ENCODE data around the gene KLK5. TPM values are rescaled to one million over a fixed set of nuclear protein-coding genes. Genes with fewer than 3 reads are reported as not detected.
A peak's percentile ranks its signal among the peaks of the same experiment; 100 is the strongest.
"Not testable (repeated sequence)": the region's sequence is repeated elsewhere in the genome, so short reads cannot be mapped to it uniquely, and the experiment has no call there.

The KLK5 gene, protein sequence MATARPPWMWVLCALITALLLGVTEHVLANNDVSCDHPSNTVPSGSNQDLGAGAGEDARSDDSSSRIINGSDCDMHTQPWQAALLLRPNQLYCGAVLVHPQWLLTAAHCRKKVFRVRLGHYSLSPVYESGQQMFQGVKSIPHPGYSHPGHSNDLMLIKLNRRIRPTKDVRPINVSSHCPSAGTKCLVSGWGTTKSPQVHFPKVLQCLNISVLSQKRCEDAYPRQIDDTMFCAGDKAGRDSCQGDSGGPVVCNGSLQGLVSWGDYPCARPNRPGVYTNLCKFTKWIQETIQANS
- total RNA-seq (under 1 TPM; 0.44 to 0.79 TPM), polyA plus RNA-seq (ENCODE audit: insufficient read length in 2 of 2) (1 to 10 TPM in 1 of 2 donors, under 1 TPM in 1; 0.93 to 2.5 TPM)
- long read RNA-seq, donor 1: 0 reads
- long read RNA-seq, donor 2: 0 reads
- long read RNA-seq, donor 3: 0 reads
- long read RNA-seq, donor 4: 0 reads

GRCh38 chr19:50952910-50953309 lies at the start of gene KLK5:
TSS of gene KLK5 (minus strand) at chr19:50953038. CDS start at chr19:50952657, 381 bp downstream.
- WGBS (ENCODE audit: insufficient coverage): 4% methylated on average over 6 of the region's 7 CpGs
- H3K27me3 ChIP-seq (ENCODE audit: control insufficient read depth, insufficient read depth, low read length): peaks cover 5% of the 10 kb centered on the region

DNA sequence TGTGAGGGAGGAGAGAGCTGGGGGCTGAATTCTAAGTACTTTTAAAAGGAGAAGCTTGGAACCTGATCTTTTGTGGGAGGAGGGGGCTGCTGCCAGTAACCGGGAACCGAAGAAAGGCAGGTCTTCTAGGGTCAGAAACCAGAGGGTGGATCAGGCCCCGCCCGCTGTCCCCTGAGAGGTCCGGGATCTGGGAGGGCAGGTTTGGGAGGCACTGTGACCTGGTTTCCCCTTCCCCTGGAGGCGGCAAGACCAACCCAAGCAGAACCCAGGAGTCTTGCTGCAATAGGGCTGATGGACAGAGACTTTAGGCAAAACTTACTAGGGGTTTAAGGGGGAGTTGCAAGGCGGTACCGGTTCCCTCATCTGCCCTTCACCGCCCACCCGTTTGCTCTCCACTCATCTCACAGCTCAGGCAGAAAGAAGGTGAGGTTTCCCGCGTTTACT lies 49.3 kb upstream of the KLK5 start:
- 38% methylated on average over 8 of the region's 12 CpGs for whole genome bisulfite sequencing (ENCODE audit: insufficient coverage)
- Histone ChIP-seq H3K36me3 (ENCODE audit: control insufficient read depth, insufficient read depth, low read length) (no peaks in the 10 kb centered on the region), H3K4me1 (ENCODE audit: control insufficient read depth, insufficient read depth, low read length) (peaks cover 3% of the 10 kb centered on the region), H3K27me3 (ENCODE audit: control insufficient read depth, insufficient read depth, low read length) (peaks cover 29% of the 10 kb centered on the region), H3K27ac (ENCODE audit: low read depth, low read length) (no peak overlapping the region), H3K9me3 (ENCODE audit: control insufficient read depth, insufficient read depth, low read length) (no peaks in the 10 kb centered on the region), H3K4me3 (ENCODE audit: low read depth, low read length) (no peak overlapping the region)
- DNase-seq (ENCODE audit: low read depth in 4 of 6, low spot score in 6 of 6): no peak

More at GRCh38 chr19:50952910-50953309, at the start of gene KLK5:
- Histone ChIP-seq H3K9me3 (ENCODE audit: control insufficient read depth, insufficient read depth, low read length) (no peaks in the 10 kb centered on the region), H3K4me1 (ENCODE audit: control insufficient read depth, insufficient read depth, low read length) (no peaks in the 10 kb centered on the region), H3K4me3 (ENCODE audit: low read depth, low read length) (no peak within 1 kb of the TSS), H3K36me3 (ENCODE audit: control insufficient read depth, insufficient read depth, low read length) (no peaks in the 10 kb centered on the region), H3K27ac (ENCODE audit: low read depth, low read length) (no peak within 1 kb of the TSS)
- DNase-seq (ENCODE audit: low read depth in 4 of 6, low spot score in 6 of 6): no peak

GRCh38 chr19:51001515-51001914 lies 48.7 kb upstream of the KLK5 start, which contains the start of gene KLK8:
TSS of gene KLK8 (minus strand) at chr19:51001604. CDS start at chr19:51001167, 437 bp downstream.
- no peak for DNase-seq (ENCODE audit: low read depth in 4 of 6, low spot score in 6 of 6)
- Histone ChIP-seq H3K27ac (ENCODE audit: low read depth, low read length) (no peak within 1 kb of the TSS), H3K4me1 (ENCODE audit: control insufficient read depth, insufficient read depth, low read length) (peaks cover 3% of the 10 kb centered on the region), H3K9me3 (ENCODE audit: control insufficient read depth, insufficient read depth, low read length) (no peaks in the 10 kb centered on the region), H3K27me3 (ENCODE audit: control insufficient read depth, insufficient read depth, low read length) (peaks cover 24% of the 10 kb centered on the region), H3K4me3 (ENCODE audit: low read depth, low read length) (no peak within 1 kb of the TSS), H3K36me3 (ENCODE audit: control insufficient read depth, insufficient read depth, low read length) (no peaks in the 10 kb centered on the region)
- 18% methylated on average over 3 of the region's 7 CpGs for WGBS (ENCODE audit: insufficient coverage)

GRCh38 chr19:51000981-51001380 lies 48.1 kb upstream of the KLK5 start:
- Histone ChIP-seq H3K27me3 (ENCODE audit: control insufficient read depth, insufficient read depth, low read length) (peaks cover 23% of the 10 kb centered on the region), H3K36me3 (ENCODE audit: control insufficient read depth, insufficient read depth, low read length) (no peaks in the 10 kb centered on the region), H3K4me3 (ENCODE audit: low read depth, low read length) (no peak overlapping the region), H3K9me3 (ENCODE audit: control insufficient read depth, insufficient read depth, low read length) (no peaks in the 10 kb centered on the region), H3K4me1 (ENCODE audit: control insufficient read depth, insufficient read depth, low read length) (peaks cover 3% of the 10 kb centered on the region), H3K27ac (ENCODE audit: low read depth, low read length) (no peak overlapping the region)
- 34% methylated on average over 13 of the region's 16 CpGs for WGBS (ENCODE audit: insufficient coverage)
- no peak for DNase-seq (ENCODE audit: low read depth in 4 of 6, low spot score in 6 of 6)

DNA sequence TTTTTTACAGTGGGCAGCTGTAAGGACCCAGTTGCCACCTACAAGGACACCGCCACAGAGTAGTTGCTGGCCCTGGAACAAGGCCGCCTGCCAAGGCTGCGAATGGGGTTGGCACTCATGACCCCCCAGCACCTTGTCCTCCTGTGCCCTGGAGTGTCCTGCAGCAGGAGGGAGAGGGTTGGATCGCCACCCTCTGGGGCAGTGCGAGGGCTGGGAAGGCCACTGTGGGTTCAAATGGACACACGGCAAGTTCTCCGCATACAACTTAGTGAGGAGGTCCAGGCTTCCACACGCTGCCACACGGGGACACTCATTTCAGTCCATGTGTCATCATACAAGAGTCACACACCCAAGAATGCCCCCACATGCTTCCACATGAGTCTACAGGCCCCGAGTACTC lies 47.6 kb upstream of the KLK5 start:
- Histone ChIP-seq H3K4me3 (ENCODE audit: low read depth, low read length) (no peak overlapping the region), H3K27ac (ENCODE audit: low read depth, low read length) (no peak overlapping the region), H3K4me1 (ENCODE audit: control insufficient read depth, insufficient read depth, low read length) (peaks cover 3% of the 10 kb centered on the region), H3K27me3 (ENCODE audit: control insufficient read depth, insufficient read depth, low read length) (peaks cover 23% of the 10 kb centered on the region), H3K9me3 (ENCODE audit: control insufficient read depth, insufficient read depth, low read length) (no peaks in the 10 kb centered on the region), H3K36me3 (ENCODE audit: control insufficient read depth, insufficient read depth, low read length) (no peaks in the 10 kb centered on the region)
- no peak for DNase-seq (ENCODE audit: low read depth in 4 of 6, low spot score in 6 of 6)
- WGBS (ENCODE audit: insufficient coverage): 90% methylated on average over 10 of the region's 10 CpGs

GRCh38 chr19:50998686-50999085 lies 45.8 kb upstream of the KLK5 start:
- 94% methylated on average over 4 of the region's 4 CpGs for WGBS (ENCODE audit: insufficient coverage)
- H3K36me3 ChIP-seq (ENCODE audit: control insufficient read depth, insufficient read depth, low read length): no peaks in the 10 kb centered on the region
- H3K27me3 ChIP-seq (ENCODE audit: control insufficient read depth, insufficient read depth, low read length): peaks cover 23% of the 10 kb centered on the region
- H3K4me1 ChIP-seq (ENCODE audit: control insufficient read depth, insufficient read depth, low read length): peaks cover 3% of the 10 kb centered on the region
- no peaks in the 10 kb centered on the region for H3K9me3 ChIP-seq (ENCODE audit: control insufficient read depth, insufficient read depth, low read length)
- no peak for DNase-seq (ENCODE audit: low read depth in 4 of 6, low spot score in 6 of 6)
- no peak overlapping the region for H3K27ac ChIP-seq (ENCODE audit: low read depth, low read length)
- H3K4me3 ChIP-seq (ENCODE audit: low read depth, low read length): no peak overlapping the region

DNA sequence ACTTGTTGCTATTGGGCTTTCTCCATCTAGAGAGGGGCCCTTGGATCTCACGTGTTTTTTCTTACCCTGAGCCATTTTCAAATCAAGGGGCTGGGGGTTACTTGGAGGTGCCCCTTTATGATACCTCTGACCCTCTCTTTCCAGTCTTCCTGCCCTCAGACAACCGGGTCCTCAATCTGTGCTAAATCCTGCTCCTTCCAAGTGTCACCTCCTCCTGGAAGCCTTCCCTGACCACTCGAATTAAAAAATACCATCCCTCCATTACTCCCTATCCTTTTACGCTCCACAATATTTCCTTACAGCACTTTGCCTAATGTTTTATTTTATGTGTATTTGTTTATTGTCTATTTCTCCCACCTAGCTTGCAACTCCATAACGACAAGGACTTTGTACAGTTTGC lies 45.2 kb upstream of the KLK5 start:
- WGBS (ENCODE audit: insufficient coverage): 58% methylated on average over 2 of the region's 5 CpGs
- H3K27me3 ChIP-seq (ENCODE audit: control insufficient read depth, insufficient read depth, low read length): peaks cover 23% of the 10 kb centered on the region
- no peak overlapping the region for H3K4me3 ChIP-seq (ENCODE audit: low read depth, low read length)
- H3K9me3 ChIP-seq (ENCODE audit: control insufficient read depth, insufficient read depth, low read length): no peaks in the 10 kb centered on the region
- no peaks in the 10 kb centered on the region for H3K36me3 ChIP-seq (ENCODE audit: control insufficient read depth, insufficient read depth, low read length)
- no peak for DNase-seq (ENCODE audit: low read depth in 4 of 6, low spot score in 6 of 6)
- H3K4me1 ChIP-seq (ENCODE audit: control insufficient read depth, insufficient read depth, low read length): peaks cover 3% of the 10 kb centered on the region
- H3K27ac ChIP-seq (ENCODE audit: low read depth, low read length): no peak overlapping the region

DNA sequence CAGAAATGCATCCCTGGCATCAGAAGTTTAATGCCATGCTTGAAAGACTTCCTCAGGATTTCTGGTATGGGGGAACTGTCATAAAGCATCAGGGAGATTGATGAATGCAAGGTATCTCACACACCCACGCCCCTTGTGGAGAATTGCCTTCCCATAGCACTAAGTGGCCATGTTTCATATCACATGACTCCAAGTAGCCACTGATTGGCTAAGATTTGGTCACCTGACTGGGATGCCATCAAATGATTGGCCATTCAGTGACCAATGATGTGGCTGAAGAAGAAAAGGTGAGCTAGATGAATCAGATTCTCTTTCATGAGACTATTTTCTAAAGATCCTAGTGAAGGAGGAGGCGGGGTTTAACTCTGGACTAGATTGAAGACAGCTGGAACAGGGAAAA lies 41.3 kb upstream of the KLK5 start:
- H3K27me3 ChIP-seq (ENCODE audit: control insufficient read depth, insufficient read depth, low read length): no peaks in the 10 kb centered on the region
- DNase-seq (ENCODE audit: low read depth in 4 of 6, low spot score in 6 of 6): peak in 1 of 6 donors; percentile 20
- no peak overlapping the region for H3K27ac ChIP-seq (ENCODE audit: low read depth, low read length)
- no peaks in the 10 kb centered on the region for H3K36me3 ChIP-seq (ENCODE audit: control insufficient read depth, insufficient read depth, low read length)
- no peaks in the 10 kb centered on the region for H3K4me1 ChIP-seq (ENCODE audit: control insufficient read depth, insufficient read depth, low read length)
- WGBS (ENCODE audit: insufficient coverage): no CpG with 5 or more reads among the region's 2 CpGs
- no peak overlapping the region for H3K4me3 ChIP-seq (ENCODE audit: low read depth, low read length)
- no peaks in the 10 kb centered on the region for H3K9me3 ChIP-seq (ENCODE audit: control insufficient read depth, insufficient read depth, low read length)

- Histone ChIP-seq H3K4me3 (ENCODE audit: low read depth, low read length) (no peak overlapping the region), H3K27ac (ENCODE audit: low read depth, low read length) (no peak overlapping the region), H3K9me3 (ENCODE audit: control insufficient read depth, insufficient read depth, low read length) (no peaks in the 10 kb centered on the region), H3K4me1 (ENCODE audit: control insufficient read depth, insufficient read depth, low read length) (no peaks in the 10 kb centered on the region), H3K36me3 (ENCODE audit: control insufficient read depth, insufficient read depth, low read length) (no peaks in the 10 kb centered on the region), H3K27me3 (ENCODE audit: control insufficient read depth, insufficient read depth, low read length) (no peaks in the 10 kb centered on the region)
- 63% methylated on average over 2 of the region's 2 CpGs for WGBS (ENCODE audit: insufficient coverage)
- DNase-seq (ENCODE audit: low read depth in 4 of 6, low spot score in 6 of 6): no peak
Measured at GRCh38 chr19:50992666-50993035, 39.8 kb upstream of the KLK5 start.

DNA sequence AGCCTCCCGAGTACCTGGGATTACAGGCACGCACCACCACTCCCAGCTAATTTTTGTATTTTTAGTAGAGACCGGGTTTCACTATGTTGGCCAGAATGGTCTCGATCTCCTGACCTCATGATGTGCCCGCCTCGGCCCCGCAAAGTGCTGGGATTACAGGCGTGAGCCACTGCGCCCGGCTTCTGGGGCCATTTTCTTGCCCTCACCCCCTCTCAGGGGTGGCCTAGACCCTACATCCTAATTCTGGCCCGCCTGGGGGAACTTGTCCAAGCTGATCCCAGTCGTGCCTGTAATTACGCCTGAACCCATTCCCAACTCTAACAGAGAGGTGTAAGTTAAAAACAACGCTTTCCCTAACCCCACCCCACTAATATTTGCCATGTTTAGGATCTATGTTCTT lies 31.6 kb upstream of the KLK5 start:
- not testable (repeated sequence) for H3K9me3 ChIP-seq (ENCODE audit: control insufficient read depth, insufficient read depth, low read length); H3K4me1 ChIP-seq (ENCODE audit: control insufficient read depth, insufficient read depth, low read length); H3K27ac ChIP-seq (ENCODE audit: low read depth, low read length); H3K36me3 ChIP-seq (ENCODE audit: control insufficient read depth, insufficient read depth, low read length); DNase-seq (ENCODE audit: low read depth in 4 of 6, low spot score in 6 of 6); H3K4me3 ChIP-seq (ENCODE audit: low read depth, low read length)
- peaks cover 14% of the 10 kb centered on the region for H3K27me3 ChIP-seq (ENCODE audit: control insufficient read depth, insufficient read depth, low read length)
- WGBS (ENCODE audit: insufficient coverage): 90% methylated on average over 9 of the region's 14 CpGs

Measured in spinal cord (tissue), 10 donors.